Fibroblast of skin of scalp (primary cell): ENCODE data around the gene HDAC10.

Source experiments
- DNase-seq: peaks from one replicate; pipeline ENCODE4 v3.0.0-alpha.2; 2013

The HDAC10 gene

GRCh38 chr22:50198624-50199017 is 52.4 kb downstream of the HDAC10 start:
- no peak for DNase-seq

- no peak for DNase-seq
Measured at GRCh38 chr22:50197856-50198623, 53.0 kb downstream of the HDAC10 start.

GRCh38 chr22:50197000-50197800 is 53.9 kb downstream of the HDAC10 start:
- DNase-seq = no peak

- no peak for DNase-seq
Measured at GRCh38 chr22:50196256-50196655, 54.8 kb downstream of the HDAC10 start.
